Measurements from ENCODE around the gene TSHZ3. TPM values are rescaled to one million over a fixed set of nuclear protein-coding genes. Genes with fewer than 3 reads are reported as not detected.

The TSHZ3 gene
- total RNA-seq, 2 donors from 2014 or later = 1.3 to 5.1 TPM

DNA sequence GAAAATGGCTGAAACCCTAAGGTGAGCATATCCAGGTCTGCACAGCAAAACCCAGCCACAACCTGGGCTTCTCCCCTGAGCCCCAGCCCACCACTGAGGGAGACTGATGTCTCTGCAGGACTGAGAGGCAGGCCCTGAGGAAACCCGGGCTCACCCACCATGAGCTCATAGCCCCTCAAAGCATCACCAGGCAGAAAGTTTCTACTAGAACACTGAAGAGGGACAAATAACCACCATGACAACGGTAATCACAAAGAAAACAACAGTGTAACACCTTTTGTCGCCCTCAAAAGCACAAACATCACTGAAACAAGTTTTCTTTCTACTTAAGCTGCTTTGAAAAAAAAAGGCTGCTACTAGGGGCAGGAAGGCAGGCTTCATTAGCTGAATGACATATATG is 29.8 kb downstream of the TSHZ3 start:
- H3K4me1 ChIP-seq = no peaks in the 10 kb centered on the region
- H3K9me3 ChIP-seq = no peaks in the 10 kb centered on the region
- intact Hi-C loops (cut with DNase I) = no loop called here
- H3K36me3 ChIP-seq = no peaks in the 10 kb centered on the region
- H3K27ac ChIP-seq = no peak overlapping the region
- TF ChIP-seq, protein P1, sequence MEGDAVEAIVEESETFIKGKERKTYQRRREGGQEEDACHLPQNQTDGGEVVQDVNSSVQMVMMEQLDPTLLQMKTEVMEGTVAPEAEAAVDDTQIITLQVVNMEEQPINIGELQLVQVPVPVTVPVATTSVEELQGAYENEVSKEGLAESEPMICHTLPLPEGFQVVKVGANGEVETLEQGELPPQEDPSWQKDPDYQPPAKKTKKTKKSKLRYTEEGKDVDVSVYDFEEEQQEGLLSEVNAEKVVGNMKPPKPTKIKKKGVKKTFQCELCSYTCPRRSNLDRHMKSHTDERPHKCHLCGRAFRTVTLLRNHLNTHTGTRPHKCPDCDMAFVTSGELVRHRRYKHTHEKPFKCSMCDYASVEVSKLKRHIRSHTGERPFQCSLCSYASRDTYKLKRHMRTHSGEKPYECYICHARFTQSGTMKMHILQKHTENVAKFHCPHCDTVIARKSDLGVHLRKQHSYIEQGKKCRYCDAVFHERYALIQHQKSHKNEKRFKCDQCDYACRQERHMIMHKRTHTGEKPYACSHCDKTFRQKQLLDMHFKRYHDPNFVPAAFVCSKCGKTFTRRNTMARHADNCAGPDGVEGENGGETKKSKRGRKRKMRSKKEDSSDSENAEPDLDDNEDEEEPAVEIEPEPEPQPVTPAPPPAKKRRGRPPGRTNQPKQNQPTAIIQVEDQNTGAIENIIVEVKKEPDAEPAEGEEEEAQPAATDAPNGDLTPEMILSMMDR (IDR thresholded peaks at IDR 0.05) = no peak
- no peak overlapping the region for H3K4me3 ChIP-seq
- no peak overlapping the region for H3K9ac ChIP-seq (ENCODE audit: low read depth in 2 of 2, low read length in 2 of 2)
- H3K27me3 ChIP-seq = no peaks in the 10 kb centered on the region
- DNase-seq = no peak

DNA sequence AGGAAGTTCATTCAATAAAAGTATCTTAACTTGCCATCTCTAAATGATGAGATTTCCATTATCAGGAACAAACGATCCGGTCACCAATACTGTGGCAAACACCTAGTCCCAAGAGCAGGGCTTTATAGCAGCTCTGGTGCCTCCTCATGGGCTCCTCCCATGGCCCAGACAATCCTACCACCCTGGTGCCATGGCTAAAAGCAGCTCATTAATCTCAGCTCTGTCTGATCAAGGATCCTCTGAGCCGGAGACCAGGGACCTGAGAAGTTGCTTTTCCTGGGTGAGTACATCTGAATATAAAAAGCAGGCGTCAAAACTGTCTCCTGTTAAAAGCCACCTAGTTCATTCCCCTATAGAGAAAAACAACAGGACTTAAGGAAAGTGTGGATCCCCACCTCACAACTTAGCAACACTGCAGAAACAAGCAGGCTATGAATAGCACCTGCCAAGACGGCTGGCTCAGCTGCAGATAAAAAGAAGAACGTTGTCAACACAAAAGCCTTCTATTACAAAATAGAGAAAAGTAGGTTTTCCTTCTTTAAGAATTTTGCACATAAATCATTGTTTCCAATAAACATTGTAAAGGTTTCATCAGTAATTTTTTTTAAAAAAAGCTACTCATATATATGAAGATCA is 30.3 kb downstream of the TSHZ3 start:
- no peaks in the 10 kb centered on the region for H3K9me3 ChIP-seq
- intact Hi-C loops (cut with DNase I) = no loop called here
- no peak overlapping the region for H3K4me3 ChIP-seq
- H3K27me3 ChIP-seq = no peaks in the 10 kb centered on the region
- TF ChIP-seq, protein P1 (IDR thresholded peaks at IDR 0.05) = no peak
- no peak overlapping the region for H3K27ac ChIP-seq
- H3K9ac ChIP-seq (ENCODE audit: low read depth in 2 of 2, low read length in 2 of 2) = no peak overlapping the region
- H3K4me1 ChIP-seq = no peaks in the 10 kb centered on the region
- DNase-seq = no peak
- H3K36me3 ChIP-seq = no peaks in the 10 kb centered on the region

DNA sequence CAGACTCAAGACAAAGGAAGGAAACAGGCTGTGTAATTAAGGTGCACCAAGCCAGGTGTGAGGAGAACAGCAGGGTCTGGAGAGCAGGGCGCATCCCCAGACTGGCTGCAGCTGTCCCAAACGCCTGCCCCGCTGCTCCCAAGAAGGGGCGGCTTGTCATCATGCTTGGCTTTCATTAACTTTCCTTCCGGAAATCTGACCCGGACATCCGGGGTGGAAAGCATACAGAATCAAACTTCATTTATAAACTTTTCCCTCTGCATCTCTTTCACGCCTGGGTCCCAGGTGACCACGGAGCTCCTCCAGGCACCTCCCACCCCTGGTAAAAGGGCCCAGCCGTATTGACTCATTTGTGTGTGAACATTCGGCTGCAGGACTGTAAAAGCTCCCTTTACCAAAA is 31.7 kb downstream of the TSHZ3 start:
- H3K27ac ChIP-seq = no peak overlapping the region

DNA sequence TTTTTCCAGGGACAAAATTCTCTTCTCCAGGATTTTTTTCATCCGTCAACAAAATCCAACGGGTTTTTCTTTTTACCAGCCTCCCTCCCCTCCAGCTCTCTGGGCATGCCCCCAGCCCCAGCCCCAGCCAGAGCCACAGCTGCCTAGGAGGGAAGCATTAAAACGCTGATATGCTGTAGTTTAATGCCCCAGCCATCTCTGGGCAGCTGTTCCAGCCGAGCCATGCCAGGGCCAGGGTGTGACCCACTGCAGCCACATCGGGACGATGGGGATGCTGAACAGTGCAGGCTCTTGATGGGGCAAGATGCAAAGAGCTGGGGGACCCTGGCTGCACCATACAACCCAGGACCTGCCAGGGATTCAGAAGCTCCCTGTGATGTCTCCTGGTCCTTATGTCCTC is 32.1 kb downstream of the TSHZ3 start:
- Histone ChIP-seq H3K27ac (no peak overlapping the region), H3K9ac (ENCODE audit: low read depth in 2 of 2, low read length in 2 of 2) (no peak overlapping the region), H3K4me3 (no peak overlapping the region), H3K4me1 (no peaks in the 10 kb centered on the region), H3K36me3 (no peaks in the 10 kb centered on the region), H3K27me3 (no peaks in the 10 kb centered on the region), H3K9me3 (no peaks in the 10 kb centered on the region)
- no peak for DNase-seq
- TF ChIP-seq, protein P1 (IDR thresholded peaks at IDR 0.05) = no peak
- intact Hi-C loops (cut with DNase I) = no loop called here

More for the DNA sequence above, 31.7 kb downstream of the TSHZ3 start:
- Histone ChIP-seq H3K4me1 (no peaks in the 10 kb centered on the region), H3K4me3 (no peak overlapping the region), H3K9ac (ENCODE audit: low read depth in 2 of 2, low read length in 2 of 2) (no peak overlapping the region), H3K36me3 (no peaks in the 10 kb centered on the region), H3K9me3 (no peaks in the 10 kb centered on the region), H3K27me3 (no peaks in the 10 kb centered on the region)
- TF ChIP-seq, protein P1 (IDR thresholded peaks at IDR 0.05) = no peak
- intact Hi-C loops (cut with DNase I) = no loop called here
- no peak for DNase-seq

DNA sequence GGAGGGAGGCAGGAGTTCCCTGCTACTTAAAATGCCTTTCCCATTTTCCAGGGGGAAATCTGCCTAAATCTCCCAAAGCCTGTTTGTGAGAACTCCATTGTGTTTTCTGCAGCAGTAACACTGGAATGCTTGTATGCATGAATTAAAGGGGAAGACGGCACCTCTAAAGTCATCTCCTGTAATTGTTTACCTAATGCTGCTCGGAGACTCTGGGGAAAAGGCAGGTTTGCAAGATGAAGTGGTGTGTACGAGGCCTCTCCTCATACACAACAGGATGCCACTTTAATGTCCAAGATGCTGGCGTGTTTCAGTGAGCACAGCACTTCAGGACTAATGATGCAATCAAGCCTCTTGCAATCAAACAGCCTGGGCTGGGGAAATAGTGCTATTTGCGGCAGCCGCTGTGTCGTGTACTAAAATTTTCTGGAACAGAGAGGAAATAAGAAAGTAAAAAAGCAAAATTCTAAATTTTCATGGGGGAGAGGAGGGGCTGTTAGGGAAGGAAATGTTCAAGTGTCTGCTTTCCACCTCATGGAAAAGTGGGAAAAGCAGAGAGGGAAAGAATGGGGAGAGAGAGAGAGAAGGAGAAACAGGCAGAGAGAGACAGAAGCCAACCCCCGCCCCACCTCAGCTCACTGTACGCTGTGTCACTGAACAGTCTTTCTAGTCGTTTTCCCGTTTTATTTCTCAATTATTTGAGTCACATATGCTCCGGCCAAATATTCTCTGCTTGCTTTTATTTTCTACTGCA is 32.9 kb downstream of the TSHZ3 start:
- Histone ChIP-seq H3K9me3 (no peaks in the 10 kb centered on the region), H3K9ac (ENCODE audit: low read depth in 2 of 2, low read length in 2 of 2) (no peak overlapping the region), H3K36me3 (no peaks in the 10 kb centered on the region), H3K27me3 (no peaks in the 10 kb centered on the region), H3K27ac (no peak overlapping the region), H3K4me1 (no peaks in the 10 kb centered on the region), H3K4me3 (no peak overlapping the region)
- TF ChIP-seq, protein P1 (IDR thresholded peaks at IDR 0.05) = no peak
- intact Hi-C loops (cut with DNase I) = no loop called here
- DNase-seq = no peak
